ENCODE measurements around the gene CMPK1. TPM values are rescaled to one million over a fixed set of nuclear protein-coding genes. Genes with fewer than 3 reads are reported as not detected.

Gene CMPK1
- polyA plus RNA-seq, 1 donor (not counting 4 experiments of a cell fraction or from before 2014, with no cell fraction given) = 63.8 TPM

DNA sequence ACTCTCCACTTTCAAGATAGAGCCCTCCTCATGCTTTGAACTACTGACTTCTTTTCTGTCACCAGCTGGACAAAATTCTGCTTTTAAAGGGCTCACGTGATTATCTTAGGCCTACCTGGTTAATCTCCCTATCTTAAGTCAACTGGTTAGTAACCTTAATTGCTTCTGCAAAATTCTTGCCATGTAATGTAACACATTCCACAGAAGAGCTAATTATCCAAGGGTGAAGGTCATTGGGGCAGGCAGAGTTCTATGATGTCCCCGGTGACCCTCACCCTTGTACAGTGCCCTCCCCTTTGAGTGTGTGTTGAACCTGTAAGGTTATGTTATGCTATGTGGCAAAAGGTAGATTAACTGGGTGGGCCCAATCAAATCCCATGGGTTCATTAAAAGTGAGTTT, 57.3 kb downstream of the CMPK1 start:
- no peak overlapping the region for H3K9ac ChIP-seq (ENCODE audit: control insufficient read depth, extremely low read depth, insufficient read depth, low read length)
- dilution Hi-C loops (cut with MboI; ENCODE audit: extremely low pct_ligation_motif_present, low sequenced_read_pairs) = no loop called here
- no peak for DNase-seq (ENCODE audit: low read depth, low spot score)
- no peak for FAIRE-seq
- H3K79me2 ChIP-seq (ENCODE audit: control insufficient read depth, insufficient read depth, low read length) = no peaks in the 10 kb centered on the region
- H3K4me3 ChIP-seq (ENCODE audit: control insufficient read depth in 2 of 3, extremely low read depth in 1 of 3, insufficient read depth in 2 of 3, low read depth in 1 of 3, low read length in 3 of 3) = no peak overlapping the region
- TF ChIP-seq, protein P1, sequence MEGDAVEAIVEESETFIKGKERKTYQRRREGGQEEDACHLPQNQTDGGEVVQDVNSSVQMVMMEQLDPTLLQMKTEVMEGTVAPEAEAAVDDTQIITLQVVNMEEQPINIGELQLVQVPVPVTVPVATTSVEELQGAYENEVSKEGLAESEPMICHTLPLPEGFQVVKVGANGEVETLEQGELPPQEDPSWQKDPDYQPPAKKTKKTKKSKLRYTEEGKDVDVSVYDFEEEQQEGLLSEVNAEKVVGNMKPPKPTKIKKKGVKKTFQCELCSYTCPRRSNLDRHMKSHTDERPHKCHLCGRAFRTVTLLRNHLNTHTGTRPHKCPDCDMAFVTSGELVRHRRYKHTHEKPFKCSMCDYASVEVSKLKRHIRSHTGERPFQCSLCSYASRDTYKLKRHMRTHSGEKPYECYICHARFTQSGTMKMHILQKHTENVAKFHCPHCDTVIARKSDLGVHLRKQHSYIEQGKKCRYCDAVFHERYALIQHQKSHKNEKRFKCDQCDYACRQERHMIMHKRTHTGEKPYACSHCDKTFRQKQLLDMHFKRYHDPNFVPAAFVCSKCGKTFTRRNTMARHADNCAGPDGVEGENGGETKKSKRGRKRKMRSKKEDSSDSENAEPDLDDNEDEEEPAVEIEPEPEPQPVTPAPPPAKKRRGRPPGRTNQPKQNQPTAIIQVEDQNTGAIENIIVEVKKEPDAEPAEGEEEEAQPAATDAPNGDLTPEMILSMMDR (optimal IDR thresholded peaks at IDR 0.05 in 1 of 3, IDR thresholded peaks at IDR 0.05 in 1 of 3, conservative IDR thresholded peaks at IDR 0.05 in 1 of 3; ENCODE audit: extremely low read depth in 1 of 3, insufficient read depth in 2 of 3, low read length in 3 of 3) = no peak
- TF ChIP-seq EZH2 (IDR thresholded peaks at IDR 0.05; ENCODE audit: low read length) = no peak
- no peaks in the 10 kb centered on the region for H3K9me1 ChIP-seq (ENCODE audit: control insufficient read depth, extremely low read depth, insufficient read depth, low read length)
- no peak overlapping the region for H3K27ac ChIP-seq (ENCODE audit: control insufficient read depth, insufficient read depth, low read length)
- H2AFZ ChIP-seq (ENCODE audit: control insufficient read depth, low read length) = no peak overlapping the region
- no peaks in the 10 kb centered on the region for H3K4me1 ChIP-seq (ENCODE audit: control insufficient read depth, extremely low read depth, insufficient read depth, low read length)
- no peaks in the 10 kb centered on the region for H3K36me3 ChIP-seq (ENCODE audit: control insufficient read depth in 2 of 2, extremely low read depth in 1 of 2, insufficient read depth in 2 of 2, low read length in 2 of 2)
- H3K9me3 ChIP-seq (ENCODE audit: control insufficient read depth, low read depth, low read length) = no peaks in the 10 kb centered on the region
- no peak overlapping the region for H3K4me2 ChIP-seq (ENCODE audit: control insufficient read depth, extremely low read depth, insufficient read depth, low read depth, low read length)
- no peaks in the 10 kb centered on the region for H4K20me1 ChIP-seq (ENCODE audit: control insufficient read depth, extremely low read depth, insufficient read depth, low read length)
- H3K27me3 ChIP-seq (ENCODE audit: control insufficient read depth, extremely low read depth, insufficient read depth, low read length) = no peaks in the 10 kb centered on the region

DNA sequence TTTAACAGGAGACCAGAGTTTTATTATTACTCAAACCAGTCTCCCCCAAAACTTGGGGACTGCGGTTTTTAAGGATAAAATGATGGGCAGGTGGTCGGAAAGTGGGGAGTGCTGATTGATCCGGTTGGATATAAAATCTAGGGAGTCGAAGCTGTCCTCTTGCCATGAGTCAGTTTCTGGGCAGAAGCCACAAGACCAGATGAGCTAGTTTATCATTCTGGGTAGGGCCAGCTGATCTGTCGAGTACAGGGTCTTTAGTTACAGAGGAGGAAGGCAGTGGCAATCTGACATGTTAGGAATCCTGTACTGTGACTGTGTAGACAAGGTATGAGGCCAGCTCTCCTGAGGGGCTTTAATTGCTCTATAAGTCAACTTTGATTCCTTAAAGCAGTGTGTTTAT, 59.6 kb downstream of the CMPK1 start:
- Histone ChIP-seq H3K9me1 (ENCODE audit: control insufficient read depth, extremely low read depth, insufficient read depth, low read length) (no peaks in the 10 kb centered on the region), H3K9ac (ENCODE audit: control insufficient read depth, extremely low read depth, insufficient read depth, low read length) (no peak overlapping the region), H3K79me2 (ENCODE audit: control insufficient read depth, insufficient read depth, low read length) (no peaks in the 10 kb centered on the region), H3K4me1 (ENCODE audit: control insufficient read depth, extremely low read depth, insufficient read depth, low read length) (no peaks in the 10 kb centered on the region), H2AFZ (ENCODE audit: control insufficient read depth, low read length) (no peak overlapping the region), H3K4me3 (ENCODE audit: control insufficient read depth in 2 of 3, extremely low read depth in 1 of 3, insufficient read depth in 2 of 3, low read depth in 1 of 3, low read length in 3 of 3) (no peak overlapping the region), H3K27ac (ENCODE audit: control insufficient read depth, insufficient read depth, low read length) (no peak overlapping the region), H3K36me3 (ENCODE audit: control insufficient read depth in 2 of 2, extremely low read depth in 1 of 2, insufficient read depth in 2 of 2, low read length in 2 of 2) (no peaks in the 10 kb centered on the region), H3K27me3 (ENCODE audit: control insufficient read depth, extremely low read depth, insufficient read depth, low read length) (no peaks in the 10 kb centered on the region), H3K4me2 (ENCODE audit: control insufficient read depth, extremely low read depth, insufficient read depth, low read depth, low read length) (no peak overlapping the region), H4K20me1 (ENCODE audit: control insufficient read depth, extremely low read depth, insufficient read depth, low read length) (no peaks in the 10 kb centered on the region), H3K9me3 (ENCODE audit: control insufficient read depth, low read depth, low read length) (no peaks in the 10 kb centered on the region)
- TF ChIP-seq, protein P1 (optimal IDR thresholded peaks at IDR 0.05 in 1 of 3, IDR thresholded peaks at IDR 0.05 in 1 of 3, conservative IDR thresholded peaks at IDR 0.05 in 1 of 3; ENCODE audit: extremely low read depth in 1 of 3, insufficient read depth in 2 of 3, low read length in 3 of 3) = no peak
- dilution Hi-C loops (cut with MboI; ENCODE audit: extremely low pct_ligation_motif_present, low sequenced_read_pairs) = no loop called here
- FAIRE-seq = no peak
- no peak for DNase-seq (ENCODE audit: low read depth, low spot score)
